ENCODE measurements around the gene GPR78. TPM values are rescaled to one million over a fixed set of nuclear protein-coding genes. Genes with fewer than 3 reads are reported as not detected.

Gene GPR78
- total RNA-seq, 6 experiments from 2014 or later, result 0.05 to 0.14 (median 0.09) TPM; not detected in 2

- DNase-seq, result no peak
- Mint-ChIP-seq H3K4me3 (no peak overlapping the region), H3K36me3 (ENCODE audit: low read depth) (0 out of 2 replicates have a peak, but pooled peaks cover 3% of the 10 kb centered on the region), H3K27ac (no peak overlapping the region), H3K4me1 (ENCODE audit: low read depth) (peaks cover 26% of the 10 kb centered on the region), H3K9me3 (peaks cover 5% of the 10 kb centered on the region; the same call in 1 of the 2 replicates), H3K27me3 (ENCODE audit: insufficient read depth) (peaks cover 32% of the 10 kb centered on the region)
- TF ChIP-seq CTCF (IDR thresholded peaks at IDR 0.05), result no peak
Observed at GRCh38 chr4:8552024-8552423, 28.2 kb upstream of the GPR78 start.

- Mint-ChIP-seq H3K4me1 (ENCODE audit: low read depth) (peaks cover 23% of the 10 kb centered on the region), H3K36me3 (ENCODE audit: low read depth) (0 out of 2 replicates have a peak, but pooled peaks cover 3% of the 10 kb centered on the region), H3K4me3 (no peak overlapping the region), H3K9me3 (peaks cover 5% of the 10 kb centered on the region; the same call in 1 of the 2 replicates), H3K27ac (no peak overlapping the region), H3K27me3 (ENCODE audit: insufficient read depth) (peaks cover 32% of the 10 kb centered on the region)
- TF ChIP-seq CTCF (IDR thresholded peaks at IDR 0.05), result no peak
- DNase-seq, result no peak
Observed at GRCh38 chr4:8552581-8553205, 27.5 kb upstream of the GPR78 start.

- TF ChIP-seq CTCF (IDR thresholded peaks at IDR 0.05), result no peak
- Mint-ChIP-seq H3K27me3 (ENCODE audit: insufficient read depth) (peaks cover 32% of the 10 kb centered on the region), H3K9me3 (peaks cover 5% of the 10 kb centered on the region; the same call in 1 of the 2 replicates), H3K27ac (no peak overlapping the region), H3K36me3 (ENCODE audit: low read depth) (0 out of 2 replicates have a peak, but pooled peaks cover 3% of the 10 kb centered on the region), H3K4me1 (ENCODE audit: low read depth) (peaks cover 21% of the 10 kb centered on the region), H3K4me3 (no peak overlapping the region)
- no peak for DNase-seq
Observed at GRCh38 chr4:8553216-8553615, 27.0 kb upstream of the GPR78 start.

- 0 out of 2 replicates have a peak, but pooled peaks cover 3% of the 10 kb centered on the region for H3K36me3 Mint-ChIP-seq (ENCODE audit: low read depth)
- H3K27me3 Mint-ChIP-seq (ENCODE audit: insufficient read depth), result peaks cover 29% of the 10 kb centered on the region
- H3K27ac Mint-ChIP-seq, result no peak overlapping the region
- peaks cover 5% of the 10 kb centered on the region; the same call in 1 of the 2 replicates for H3K9me3 Mint-ChIP-seq
- no peak overlapping the region for H3K4me3 Mint-ChIP-seq
- peaks cover 26% of the 10 kb centered on the region for H3K4me1 Mint-ChIP-seq (ENCODE audit: low read depth)
- no peak for DNase-seq
- no peak for TF ChIP-seq CTCF (IDR thresholded peaks at IDR 0.05)
Observed at GRCh38 chr4:8553991-8554405, 26.2 kb upstream of the GPR78 start.

- peaks cover 27% of the 10 kb centered on the region for H3K4me1 Mint-ChIP-seq (ENCODE audit: low read depth)
- H3K27ac Mint-ChIP-seq, result no peak overlapping the region
- H3K9me3 Mint-ChIP-seq, result peaks cover 5% of the 10 kb centered on the region; the same call in 1 of the 2 replicates
- H3K27me3 Mint-ChIP-seq (ENCODE audit: insufficient read depth), result peaks cover 26% of the 10 kb centered on the region
- H3K4me3 Mint-ChIP-seq, result no peak overlapping the region
- 0 out of 2 replicates have a peak, but pooled peaks cover 3% of the 10 kb centered on the region for H3K36me3 Mint-ChIP-seq (ENCODE audit: low read depth)
- no peak for DNase-seq
- TF ChIP-seq CTCF (IDR thresholded peaks at IDR 0.05), result no peak
Observed at GRCh38 chr4:8554555-8555100, 25.6 kb upstream of the GPR78 start.
